Small intestine (tissue), 7 donors: ENCODE measurements around the gene SLC28A1. TPM values are rescaled to one million over a fixed set of nuclear protein-coding genes. Genes with fewer than 3 reads are reported as not detected.

Source experiments
- DNase-seq, 2 donors: peaks; one replicate each; pipeline versions ENCODE4 v3.0.0 to v3.0.0-alpha.2; 2013
- FAIRE-seq: peaks from 2 replicates; lab custom pipeline; 2012; peaks lifted over from hg19 to GRCh38; lab: Jason Lieb, UNC
- H3K27ac ChIP-seq, 3 donors: one replicate each; pipeline ENCODE4 v1.5.1; 2013; ENCODE audit warnings: low read length in 2 of 3, mild to moderate bottlenecking in 2 of 3, control low read depth in 1 of 3, inconsistent platforms in 1 of 3, low read depth in 1 of 3, moderate library complexity in 1 of 3
- H3K27me3 ChIP-seq, 3 donors: one replicate each; pipeline ENCODE4 v1.6.1; 2013; ENCODE audit warnings: low read length in 3 of 3, inconsistent platforms in 1 of 3; ENCODE audit not compliant: control insufficient read depth in 3 of 3, insufficient read depth in 3 of 3
- H3K36me3 ChIP-seq, 3 donors: one replicate each; pipeline ENCODE4 v1.6.1; 2013; ENCODE audit warnings: low read length in 3 of 3, inconsistent platforms in 1 of 3, low read depth in 1 of 3, mild to moderate bottlenecking in 1 of 3, moderate library complexity in 1 of 3; ENCODE audit not compliant: control insufficient read depth in 3 of 3, insufficient read depth in 2 of 3
- H3K4me1 ChIP-seq, 3 donors: one replicate each; pipeline ENCODE4 v1.6.1; 2013; ENCODE audit warnings: low read length in 2 of 3, inconsistent platforms in 1 of 3, low read depth in 1 of 3, mild to moderate bottlenecking in 1 of 3, moderate library complexity in 1 of 3; ENCODE audit not compliant: control insufficient read depth in 3 of 3, insufficient read depth in 2 of 3
- H3K4me3 ChIP-seq, 3 donors: one replicate each; pipeline ENCODE4 v1.5.1; 2013; ENCODE audit warnings: low read length in 3 of 3, control low read depth in 1 of 3, inconsistent platforms in 1 of 3, low read depth in 1 of 3, mild to moderate bottlenecking in 1 of 3, moderate library complexity in 1 of 3
- H3K9me3 ChIP-seq, 2 donors: one replicate each; pipeline ENCODE4 v1.6.1; 2013; ENCODE audit warnings: low read depth in 1 of 2, low read length in 1 of 2; ENCODE audit not compliant: control insufficient read depth in 2 of 2, insufficient read depth in 1 of 2
- WGBS, 3 donors: extraction: QIAGEN DNeasy Blood & Tissue Kit; methylation state at CpG; one replicate each; pipeline ENCODE4 v1.1.7; 2013; 5-methylcytosine and 5-hydroxymethylcytosine counted together
- polyA plus RNA-seq, 4 donors: library from polyadenylated mRNA; stranded (reverse) in 3 of 4; unstranded in 1 of 4; fragments of 200-250 nt in 3 of 4; fragments of 120-200 nt in 1 of 4; gene quantifications; one replicate each; pipeline versions ENCODE4 v1.2.1 to v1.2.3, GENCODE V29; 2013
- donor health status: healthy with polysubstance abuse.
- donor health status: control.
- donor health status: control.
- donor health status: Bipolar disorder and iron deficiency.
- donor health status: healthy.

Gene SLC28A1
- polyA plus RNA-seq, 4 donors: 4.4 to 64.6 (median 31.2) TPM

DNA sequence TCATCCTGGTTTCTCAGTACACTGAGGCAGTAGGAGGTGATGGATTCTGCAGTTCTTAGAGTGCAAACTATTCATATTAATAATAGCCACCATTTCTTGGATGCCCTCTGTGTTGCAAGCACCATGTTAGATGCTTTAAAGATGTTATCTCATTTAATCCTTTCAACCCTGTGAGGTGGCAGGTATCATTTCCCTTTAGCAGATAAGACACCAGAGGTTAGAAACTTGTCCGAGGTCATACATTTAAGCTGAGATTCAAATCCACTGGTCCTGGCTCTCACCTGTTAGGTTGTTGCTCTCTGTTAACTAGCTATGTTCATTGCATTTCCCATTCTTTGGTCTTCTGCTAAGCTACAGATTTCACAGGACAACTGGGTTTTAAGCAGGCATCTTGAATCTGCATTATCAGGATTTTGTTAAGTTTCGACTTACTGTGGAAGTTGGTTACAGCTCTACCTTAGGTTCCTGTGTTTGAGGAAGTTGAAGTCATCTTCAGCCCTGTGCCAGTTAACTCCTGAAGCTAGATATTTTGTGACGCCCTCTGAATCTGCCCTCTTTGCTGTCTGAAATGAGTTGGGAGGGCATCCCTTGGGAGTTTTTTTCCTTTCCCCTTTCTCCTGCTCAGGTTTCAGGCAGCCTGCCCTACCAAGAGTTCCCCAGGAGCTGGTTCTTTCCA is 103.6 kb downstream of the SLC28A1 start:
- peak overlapping the region in 1 of 3 donors; percentile 19 for H3K27ac ChIP-seq
- WGBS, 3 donors: 66 to 73% (median 70%) methylated on average over 3 of the region's 3 CpGs
- DNase-seq (no peak), FAIRE-seq (no peak)
- no peak overlapping the region for H3K4me3 ChIP-seq
- peaks cover 0 to 3% (median 0%) of the 10 kb centered on the region in 3 donors for H3K36me3 ChIP-seq
- peaks cover 10 to 34% (median 23%) of the 10 kb centered on the region in 3 donors for H3K4me1 ChIP-seq
- no peaks in the 10 kb centered on the region for H3K27me3 ChIP-seq
- H3K9me3 ChIP-seq: no peaks in the 10 kb centered on the region

GRCh38 chr15:84988909-84989644 is 104.6 kb downstream of the SLC28A1 start:
- H3K4me1 ChIP-seq: peaks cover 10 to 30% (median 20%) of the 10 kb centered on the region in 3 donors

GRCh38 chr15:84990507-84990906 is 106.0 kb downstream of the SLC28A1 start:
- Histone ChIP-seq H3K4me3 (no peak overlapping the region), H3K4me1 (peaks cover 9 to 23% (median 10%) of the 10 kb centered on the region in 3 donors), H3K36me3 (peaks cover 0 to 5% (median 0%) of the 10 kb centered on the region in 3 donors), H3K27me3 (no peaks in the 10 kb centered on the region), H3K27ac (no peak overlapping the region), H3K9me3 (no peaks in the 10 kb centered on the region)
- FAIRE-seq: no peak
- DNase-seq: no peak
- 73 to 95% (median 88%) methylated on average over 1 of the region's 1 CpG for WGBS, 3 donors

More at GRCh38 chr15:84988909-84989644, 104.6 kb downstream of the SLC28A1 start:
- Histone ChIP-seq H3K9me3 (no peaks in the 10 kb centered on the region), H3K4me3 (no peak overlapping the region), H3K27me3 (no peaks in the 10 kb centered on the region), H3K27ac (no peak overlapping the region), H3K36me3 (peaks cover 0 to 3% (median 0%) of the 10 kb centered on the region in 3 donors)
- FAIRE-seq (no peak), DNase-seq (no peak)
- 71 to 83% (median 79%) methylated on average over 2 of the region's 2 CpGs for WGBS, 3 donors

- no peak overlapping the region for H3K4me3 ChIP-seq
- no peaks in the 10 kb centered on the region for H3K27me3 ChIP-seq
- H3K27ac ChIP-seq: no peak overlapping the region
- FAIRE-seq (no peak), DNase-seq (no peak)
- WGBS, 3 donors: 75 to 86% (median 82%) methylated on average over 4 of the region's 4 CpGs
- peaks cover 5 to 18% (median 8%) of the 10 kb centered on the region in 3 donors for H3K4me1 ChIP-seq
- H3K9me3 ChIP-seq: no peaks in the 10 kb centered on the region
- H3K36me3 ChIP-seq: peaks cover 0 to 5% (median 0%) of the 10 kb centered on the region in 3 donors
Measured at GRCh38 chr15:84991014-84991712, 106.7 kb downstream of the SLC28A1 start.

GRCh38 chr15:84992157-84992944 is 107.9 kb downstream of the SLC28A1 start:
- Histone ChIP-seq H3K36me3 (peaks cover 0 to 5% (median 0%) of the 10 kb centered on the region in 3 donors), H3K4me3 (no peak overlapping the region), H3K9me3 (no peaks in the 10 kb centered on the region), H3K27me3 (no peaks in the 10 kb centered on the region), H3K27ac (peak overlapping the region; percentile 30 to 64 (median 39)), H3K4me1 (peaks cover 3 to 13% (median 8%) of the 10 kb centered on the region in 3 donors)
- no peak for FAIRE-seq
- WGBS, 3 donors: 12 to 55% (median 37%) methylated on average over 4 of the region's 4 CpGs
- peak; percentile 59 to 90 for DNase-seq

Other genes starting within 250 kb of the SLC28A1 start
- gene WDR73, start 230.4 kb upstream of the SLC28A1 start, polyA plus RNA-seq: 10 to 100 TPM in 2 of 4 donors, 1 to 10 TPM in 2; 6.3 to 29.4 (median 10.7) TPM
- 1 to 10 TPM; 1.8 to 7.7 (median 2.4) TPM for gene NMB, start 226.5 kb upstream of the SLC28A1 start, polyA plus RNA-seq
- 100 to 1,000 TPM; 110 to 156 (median 148) TPM for gene SEC11A, start 168.5 kb upstream of the SLC28A1 start, polyA plus RNA-seq
- gene ZNF592, start 136.1 kb upstream of the SLC28A1 start, polyA plus RNA-seq: 10 to 100 TPM in 2 of 4 donors, 1 to 10 TPM in 2; 7.6 to 23.5 (median 12.4) TPM
- gene ALPK3, start 67.3 kb upstream of the SLC28A1 start, polyA plus RNA-seq: 1 to 10 TPM in 2 of 4 donors, under 1 TPM in 2; 0.22 to 8.0 (median 0.93) TPM
- gene PDE8A, start 97.2 kb downstream of the SLC28A1 start, polyA plus RNA-seq: 10 to 100 TPM; 18.4 to 62.0 (median 26.8) TPM